ENCODE data around the gene NUDT13.
A peak's percentile ranks its signal among the peaks of the same experiment; 100 is the strongest.

The NUDT13 gene

GRCh38 chr10:73167458-73167782, 57.2 kb downstream of the NUDT13 start:
- no peak for DNase-seq

GRCh38 chr10:73167783-73168464, 57.7 kb downstream of the NUDT13 start, which contains the start of the genes ECD and FAM149B1:
Gene ECD (minus strand): TSS chr10:73168008. CDS start chr10:73163937, 4,071 bp downstream.
Gene FAM149B1 (plus strand): TSS chr10:73168119. CDS start chr10:73168340, 221 bp downstream.
- peak; percentile 57 to 97 (median 94) for DNase-seq

GRCh38 chr10:73168465-73168803, 58.2 kb downstream of the NUDT13 start:
- DNase-seq, result peak in 1 of 14 donors; percentile 29

DNA sequence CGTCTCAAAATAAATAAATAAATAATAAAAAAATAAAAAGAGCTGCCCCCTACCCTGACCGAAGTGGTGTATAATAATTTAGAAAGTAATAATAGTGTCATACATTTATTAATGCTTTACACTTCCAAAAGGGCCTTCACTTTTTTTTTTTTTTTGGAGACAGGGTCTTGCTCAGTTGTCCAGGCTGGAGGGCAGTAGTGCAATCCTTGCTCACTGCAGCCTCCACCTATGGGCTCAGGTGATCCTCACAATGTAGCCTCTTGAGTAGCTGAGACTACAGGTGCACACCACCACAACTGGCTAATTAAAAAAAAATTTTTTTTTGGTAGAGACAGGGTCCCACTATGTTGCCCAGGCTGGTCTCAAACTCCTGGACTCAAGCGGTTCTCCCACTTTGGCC, 59.1 kb downstream of the NUDT13 start:
- DNase-seq, result no peak

- no peak for DNase-seq
Observed at GRCh38 chr10:73172867-73173266, 62.6 kb downstream of the NUDT13 start.

- no peak for DNase-seq
Observed at GRCh38 chr10:73174148-73174925, 64.1 kb downstream of the NUDT13 start.

All from C1 segment of cervical spinal cord (tissue), 14 donors.